ENCODE results near the gene NDRG4. TPM values are rescaled to one million over a fixed set of nuclear protein-coding genes. Genes with fewer than 3 reads are reported as not detected.
A peak's percentile ranks its signal among the peaks of the same experiment; 100 is the strongest.

The NDRG4 gene
- total RNA-seq, 6 experiments from 2014 or later: 0.76 to 2.9 (median 2.1) TPM

DNA sequence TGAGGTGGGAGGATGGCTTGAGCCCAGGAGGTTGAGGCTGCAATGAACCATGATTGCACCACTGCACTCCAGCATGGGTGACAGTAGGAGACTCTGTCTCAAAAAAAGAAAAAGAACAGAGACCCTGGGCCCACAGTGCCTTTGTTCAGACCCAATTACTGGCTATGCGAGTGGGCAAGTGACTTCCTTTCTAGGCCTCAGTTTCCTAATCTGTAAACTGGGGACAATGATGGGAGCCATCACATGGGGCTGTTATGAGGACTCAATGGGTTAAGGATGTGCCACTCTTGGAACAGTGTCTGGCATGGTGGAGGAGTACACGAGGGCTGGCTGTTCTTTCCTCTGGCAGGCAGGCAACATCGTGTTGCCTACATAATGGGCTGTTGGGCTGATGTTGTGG is 47.3 kb upstream of the NDRG4 start:
- DNase-seq (no peak), ATAC-seq (no peak)
- intact Hi-C loops (cut with DNase I): no loop called here
- no peaks in the 10 kb centered on the region for H3K4me1 ChIP-seq
- WGBS (ENCODE audit: insufficient coverage, low coverage, low lambda C conversion rate, missing lambda C conversion rate): 100% methylated on average over 1 of the region's 3 CpGs
- H3K27me3 ChIP-seq: no peaks in the 10 kb centered on the region
- TF ChIP-seq POLR2A (IDR thresholded peaks at IDR 0.05): no peak
- TF ChIP-seq, protein P1, sequence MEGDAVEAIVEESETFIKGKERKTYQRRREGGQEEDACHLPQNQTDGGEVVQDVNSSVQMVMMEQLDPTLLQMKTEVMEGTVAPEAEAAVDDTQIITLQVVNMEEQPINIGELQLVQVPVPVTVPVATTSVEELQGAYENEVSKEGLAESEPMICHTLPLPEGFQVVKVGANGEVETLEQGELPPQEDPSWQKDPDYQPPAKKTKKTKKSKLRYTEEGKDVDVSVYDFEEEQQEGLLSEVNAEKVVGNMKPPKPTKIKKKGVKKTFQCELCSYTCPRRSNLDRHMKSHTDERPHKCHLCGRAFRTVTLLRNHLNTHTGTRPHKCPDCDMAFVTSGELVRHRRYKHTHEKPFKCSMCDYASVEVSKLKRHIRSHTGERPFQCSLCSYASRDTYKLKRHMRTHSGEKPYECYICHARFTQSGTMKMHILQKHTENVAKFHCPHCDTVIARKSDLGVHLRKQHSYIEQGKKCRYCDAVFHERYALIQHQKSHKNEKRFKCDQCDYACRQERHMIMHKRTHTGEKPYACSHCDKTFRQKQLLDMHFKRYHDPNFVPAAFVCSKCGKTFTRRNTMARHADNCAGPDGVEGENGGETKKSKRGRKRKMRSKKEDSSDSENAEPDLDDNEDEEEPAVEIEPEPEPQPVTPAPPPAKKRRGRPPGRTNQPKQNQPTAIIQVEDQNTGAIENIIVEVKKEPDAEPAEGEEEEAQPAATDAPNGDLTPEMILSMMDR (IDR thresholded peaks at IDR 0.05): no peak
- no peaks in the 10 kb centered on the region for H3K36me3 ChIP-seq
- no peak overlapping the region for H3K27ac ChIP-seq
- no peak overlapping the region for H3K4me3 ChIP-seq
- H3K9me3 ChIP-seq: no peaks in the 10 kb centered on the region

DNA sequence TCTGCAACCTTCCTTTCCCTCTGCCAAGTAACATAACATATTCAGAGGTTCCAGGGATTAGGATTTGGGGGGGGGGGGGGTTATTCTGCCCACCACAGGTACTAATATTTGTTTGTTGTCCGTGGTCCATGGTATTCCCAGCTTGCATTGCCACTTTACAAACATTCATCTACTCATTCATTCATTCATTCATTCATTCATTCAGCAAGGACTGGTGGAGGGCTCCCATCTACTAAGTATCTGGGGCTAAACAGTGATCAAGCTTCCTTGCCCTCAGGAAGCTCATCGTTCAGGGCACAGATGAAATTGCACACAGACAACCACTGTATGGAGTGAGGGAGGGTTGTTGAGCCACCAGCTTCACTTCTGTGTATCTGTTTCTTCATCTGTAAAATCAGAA is 45.8 kb upstream of the NDRG4 start:
- 40% methylated on average over 2 of the region's 2 CpGs for WGBS (ENCODE audit: insufficient coverage, low coverage, low lambda C conversion rate, missing lambda C conversion rate)
- intact Hi-C loops (cut with DNase I): no loop called here
- Histone ChIP-seq H3K27me3 (no peaks in the 10 kb centered on the region), H3K27ac (no peak overlapping the region), H3K4me1 (no peaks in the 10 kb centered on the region), H3K36me3 (no peaks in the 10 kb centered on the region), H3K9me3 (no peaks in the 10 kb centered on the region), H3K4me3 (no peak overlapping the region)
- ATAC-seq (no peak), DNase-seq (no peak)
- TF ChIP-seq, protein P1 (IDR thresholded peaks at IDR 0.05): no peak

DNA sequence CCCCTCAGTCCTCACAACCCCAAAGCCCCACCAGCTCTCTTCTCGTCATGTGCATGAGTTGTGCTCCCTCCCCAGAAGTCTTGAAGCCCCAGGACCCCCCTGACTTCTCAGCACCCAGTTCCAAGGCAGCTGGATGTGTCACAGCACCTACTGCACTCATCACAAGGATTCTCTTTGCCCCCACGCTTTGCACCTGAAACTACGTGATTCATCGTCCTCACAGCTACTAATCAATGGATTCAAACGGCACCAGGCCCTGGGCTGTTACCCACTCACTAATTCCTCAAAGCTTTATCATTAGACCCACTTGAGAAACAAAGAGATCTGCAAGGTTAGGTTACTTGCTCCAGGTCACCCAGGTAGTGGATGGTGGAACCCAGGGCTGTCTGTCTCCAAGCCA is 45.1 kb upstream of the NDRG4 start:
- Histone ChIP-seq H3K4me3 (no peak overlapping the region), H3K36me3 (no peaks in the 10 kb centered on the region), H3K4me1 (no peaks in the 10 kb centered on the region), H3K27ac (no peak overlapping the region), H3K9me3 (no peaks in the 10 kb centered on the region), H3K27me3 (no peaks in the 10 kb centered on the region)
- TF ChIP-seq, protein P1 (IDR thresholded peaks at IDR 0.05): no peak
- TF ChIP-seq POLR2A (IDR thresholded peaks at IDR 0.05): no peak
- ATAC-seq (no peak), DNase-seq (no peak)
- WGBS (ENCODE audit: insufficient coverage, low coverage, low lambda C conversion rate, missing lambda C conversion rate): 68% methylated on average over 5 of the region's 5 CpGs
- intact Hi-C loops (cut with DNase I): no loop called here

DNA sequence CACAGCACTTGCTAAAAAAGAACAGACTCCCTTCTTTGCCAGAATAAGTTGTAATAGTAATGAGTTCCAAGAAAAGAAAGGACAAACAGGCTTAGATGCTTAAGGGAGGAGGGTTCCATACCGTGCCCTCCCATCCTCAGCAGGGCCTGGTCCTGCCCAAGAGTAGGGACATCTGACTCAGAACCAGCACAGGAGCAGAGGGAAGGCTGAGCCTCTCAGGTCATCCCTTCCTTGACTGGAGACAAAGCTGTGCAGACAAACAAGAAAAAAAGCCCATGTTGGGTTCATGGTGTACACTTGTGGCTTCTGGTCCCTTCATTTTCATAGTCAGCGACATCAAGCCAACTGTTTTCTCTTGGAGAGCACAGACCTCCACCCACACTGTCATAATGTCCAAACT is 44.2 kb upstream of the NDRG4 start:
- WGBS (ENCODE audit: insufficient coverage, low coverage, low lambda C conversion rate, missing lambda C conversion rate): 58% methylated on average over 2 of the region's 2 CpGs
- H3K27ac ChIP-seq: no peak overlapping the region
- no peak overlapping the region for H3K4me3 ChIP-seq
- TF ChIP-seq, protein P1 (IDR thresholded peaks at IDR 0.05): no peak
- no peak for TF ChIP-seq POLR2A (IDR thresholded peaks at IDR 0.05)
- peak in 3 of 4 donors; percentile 24 to 58 (median 34) for ATAC-seq
- intact Hi-C loops (cut with DNase I): no loop called here
- no peaks in the 10 kb centered on the region for H3K4me1 ChIP-seq
- H3K9me3 ChIP-seq: no peaks in the 10 kb centered on the region
- DNase-seq: no peak
- H3K27me3 ChIP-seq: no peaks in the 10 kb centered on the region
- no peaks in the 10 kb centered on the region for H3K36me3 ChIP-seq

DNA sequence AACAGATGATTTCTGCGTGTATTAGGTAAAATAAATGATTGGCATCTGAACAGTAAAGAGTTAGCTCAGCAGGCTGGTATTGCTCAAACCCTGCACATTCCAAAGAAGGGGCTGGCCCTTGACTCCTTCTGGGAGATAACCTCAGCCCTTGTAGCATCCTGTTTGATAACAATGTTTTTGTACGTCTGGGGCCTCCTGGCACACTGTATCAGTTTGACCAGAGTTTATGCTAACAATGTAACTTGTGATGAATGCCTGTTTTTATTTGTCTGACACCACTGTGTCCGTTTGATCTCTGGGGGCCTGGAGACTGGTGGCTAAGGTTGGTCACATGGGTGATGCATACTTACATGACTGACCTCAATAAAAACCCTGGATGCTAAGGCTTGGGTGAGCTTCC is 43.8 kb upstream of the NDRG4 start:
- DNase-seq (no peak), ATAC-seq (peak; percentile 28 to 78 (median 68))
- intact Hi-C loops (cut with DNase I): no loop called here
- Histone ChIP-seq H3K27ac (no peak overlapping the region), H3K9me3 (no peaks in the 10 kb centered on the region), H3K27me3 (no peaks in the 10 kb centered on the region), H3K36me3 (no peaks in the 10 kb centered on the region), H3K4me1 (no peaks in the 10 kb centered on the region), H3K4me3 (no peak overlapping the region)
- TF ChIP-seq, protein P1 (IDR thresholded peaks at IDR 0.05): no peak
- no peak for TF ChIP-seq POLR2A (IDR thresholded peaks at IDR 0.05)
- 33% methylated on average over 3 of the region's 3 CpGs for WGBS (ENCODE audit: insufficient coverage, low coverage, low lambda C conversion rate, missing lambda C conversion rate)
